ENCODE measurements around the gene TCERG1. TPM values are rescaled to one million over a fixed set of nuclear protein-coding genes. Genes with fewer than 3 reads are reported as not detected.

TCERG1 gene
- total RNA-seq, 1 experiment from 2014 or later = 112 TPM

DNA sequence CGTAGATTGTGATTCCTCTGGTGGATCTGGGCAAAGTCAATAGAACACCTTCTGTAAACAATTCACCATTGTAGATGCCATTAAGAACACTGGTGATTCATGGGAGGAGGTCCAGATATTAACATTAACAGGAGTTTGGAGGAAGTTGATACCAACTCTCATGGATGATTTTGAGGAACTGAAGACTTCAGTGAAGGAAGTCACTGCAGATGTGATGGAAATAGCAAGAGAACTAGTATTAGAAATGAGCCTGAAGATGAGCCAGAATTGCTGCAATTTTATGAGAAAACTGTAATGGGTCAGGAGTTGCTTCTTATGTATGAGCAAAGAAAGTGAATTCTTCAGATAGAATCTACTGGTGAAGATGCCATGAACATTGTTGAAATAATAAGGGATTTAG, 26.9 kb downstream of the TCERG1 start:
- DNase-seq = no peak
- H2BK5ac ChIP-seq (ENCODE audit: insufficient read length, low read length) = no peak overlapping the region
- H3K36me3 Mint-ChIP-seq (ENCODE audit: insufficient read depth in 1 of 3, low read depth in 3 of 3) = peaks cover 31 to 74% (median 70%) of the 10 kb centered on the region in 3 experiments; a peak in 6 of 7 replicates
- no peak overlapping the region for H3K27ac ChIP-seq (ENCODE audit: insufficient read length, low read depth, low read length)
- H4K20me1 ChIP-seq (ENCODE audit: control insufficient read depth, insufficient read depth, insufficient read length) = no peaks in the 10 kb centered on the region
- no peaks in the 10 kb centered on the region for H3K27me3 ChIP-seq (ENCODE audit: insufficient read depth, low read length)
- H3K79me2 ChIP-seq (ENCODE audit: insufficient read depth, low read length) = no peaks in the 10 kb centered on the region
- no CpG with 5 or more reads among the region's 1 CpG for WGBS (ENCODE audit: extremely low coverage, insufficient read length, low lambda C conversion rate)
- H3K9ac ChIP-seq (ENCODE audit: extremely low read depth, insufficient read length, low read length) = no peak overlapping the region
- no peaks in the 10 kb centered on the region for H3K9me3 ChIP-seq (ENCODE audit: control insufficient read depth, low read depth, low read length)
- no peaks in the 10 kb centered on the region for H3K9me3 Mint-ChIP-seq
- no peak overlapping the region for H2BK20ac ChIP-seq (ENCODE audit: low read depth, low read length, poor library complexity, severe bottlenecking)
- H3K4me1 Mint-ChIP-seq = no peaks in the 10 kb centered on the region
- no peaks in the 10 kb centered on the region for H3K27me3 Mint-ChIP-seq (ENCODE audit: low read depth)
- no peaks in the 10 kb centered on the region for H3K79me1 ChIP-seq (ENCODE audit: insufficient read depth, low read depth, low read length, poor library complexity, severe bottlenecking)
- H3K56ac ChIP-seq (ENCODE audit: insufficient read length, low read depth, low read length) = no peak overlapping the region
- H2AK5ac ChIP-seq (ENCODE audit: insufficient read length, low read length) = no peak overlapping the region
- no peak overlapping the region for H3K23ac ChIP-seq (ENCODE audit: insufficient read length, low read depth, low read length)
- no peak overlapping the region for H3K4ac ChIP-seq (ENCODE audit: low read depth, low read length)
- no peak overlapping the region for H4K8ac ChIP-seq (replicated peaks; ENCODE audit: insufficient read length, low read depth, low read length)
- no peaks in the 10 kb centered on the region for H3K4me1 ChIP-seq (ENCODE audit: insufficient read depth, low read length)
- no peak overlapping the region for H2AFZ ChIP-seq (ENCODE audit: low read length)
- no peak overlapping the region for H3K14ac ChIP-seq (ENCODE audit: insufficient read depth, low read length)
- H3T11ph ChIP-seq (ENCODE audit: low read length) = no peak overlapping the region
- no peak overlapping the region for H2BK120ac ChIP-seq (ENCODE audit: low read depth, low read length, poor library complexity, severe bottlenecking)
- H3K4me3 Mint-ChIP-seq = no peak overlapping the region
- H2BK15ac ChIP-seq (ENCODE audit: low read depth, low read length) = no peak overlapping the region
- no peak overlapping the region for H4K91ac ChIP-seq (ENCODE audit: insufficient read length, low read depth, low read length)
- H3K27ac Mint-ChIP-seq = no peak overlapping the region
- no peak overlapping the region for H4K5ac ChIP-seq (ENCODE audit: insufficient read length, low read depth, low read length)
- TF ChIP-seq, protein P1, sequence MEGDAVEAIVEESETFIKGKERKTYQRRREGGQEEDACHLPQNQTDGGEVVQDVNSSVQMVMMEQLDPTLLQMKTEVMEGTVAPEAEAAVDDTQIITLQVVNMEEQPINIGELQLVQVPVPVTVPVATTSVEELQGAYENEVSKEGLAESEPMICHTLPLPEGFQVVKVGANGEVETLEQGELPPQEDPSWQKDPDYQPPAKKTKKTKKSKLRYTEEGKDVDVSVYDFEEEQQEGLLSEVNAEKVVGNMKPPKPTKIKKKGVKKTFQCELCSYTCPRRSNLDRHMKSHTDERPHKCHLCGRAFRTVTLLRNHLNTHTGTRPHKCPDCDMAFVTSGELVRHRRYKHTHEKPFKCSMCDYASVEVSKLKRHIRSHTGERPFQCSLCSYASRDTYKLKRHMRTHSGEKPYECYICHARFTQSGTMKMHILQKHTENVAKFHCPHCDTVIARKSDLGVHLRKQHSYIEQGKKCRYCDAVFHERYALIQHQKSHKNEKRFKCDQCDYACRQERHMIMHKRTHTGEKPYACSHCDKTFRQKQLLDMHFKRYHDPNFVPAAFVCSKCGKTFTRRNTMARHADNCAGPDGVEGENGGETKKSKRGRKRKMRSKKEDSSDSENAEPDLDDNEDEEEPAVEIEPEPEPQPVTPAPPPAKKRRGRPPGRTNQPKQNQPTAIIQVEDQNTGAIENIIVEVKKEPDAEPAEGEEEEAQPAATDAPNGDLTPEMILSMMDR (conservative IDR thresholded peaks at IDR 0.05) = no peak
- no peak overlapping the region for H3K4me2 ChIP-seq (ENCODE audit: insufficient read depth, insufficient read length, low read length)
- H3K18ac ChIP-seq (ENCODE audit: insufficient read length, low read depth, low read length) = no peak overlapping the region
- H3K23me2 ChIP-seq (ENCODE audit: insufficient read length, low read depth, low read length, poor library complexity, severe bottlenecking) = no peaks in the 10 kb centered on the region
- H2BK12ac ChIP-seq (ENCODE audit: insufficient read length, low read depth, low read length) = no peak overlapping the region
